Tibial artery (tissue), 4 donors: Measurements from ENCODE around the gene TRIM62.

ENCODE experiments used
- DNase-seq, 2 donors: peaks; one replicate each; pipeline ENCODE4 v3.0.0-alpha.2; 2019
- H3K27ac ChIP-seq, 2 donors: fragments of 200-600 bp; sonication (generic) in 1 of 2; 1 replicate in 1 of 2; 2 replicates in 1 of 2; pipeline ENCODE4 v1.5.1; 2018 to 2019; ENCODE audit warnings: mild to moderate bottlenecking in 1 of 2
- H3K27me3 ChIP-seq, 2 donors: fragments of 200-600 bp; sonication (generic) in 1 of 2; one replicate each; pipeline versions ENCODE4 v1.5.1 to v1.6.0; 2016 to 2019
- H3K36me3 ChIP-seq, 3 donors: fragments of 200-600 bp; sonication (generic) in 2 of 3; one replicate each; pipeline ENCODE4 v1.5.1; 2016 to 2019; ENCODE audit warnings: mild to moderate bottlenecking in 2 of 3
- H3K4me1 ChIP-seq, 4 donors: fragments of 200-600 bp; sonication (generic) in 2 of 4; 1 replicate in 3 of 4; 2 replicates in 1 of 4; pipeline ENCODE4 v1.5.1; 2016 to 2019
- H3K4me3 ChIP-seq, 2 donors: fragments of 200-600 bp; sonication (generic) in 1 of 2; 1 replicate in 1 of 2; 2 replicates in 1 of 2; pipeline ENCODE4 v1.5.1; 2018 to 2019; ENCODE audit warnings: mild to moderate bottlenecking in 2 of 2
- H3K9me3 ChIP-seq, 3 donors: fragments of 200-600 bp; sonication (generic) in 1 of 3; one replicate each; pipeline ENCODE4 v1.5.1; 2016 to 2019
- CTCF ChIP-seq, 2 experiments: fragments of 200-600 bp in 1 of 2; fragments of 450-650 bp in 1 of 2; IDR thresholded peaks; one replicate each; pipeline ENCODE4 v1.5.1; 2017 to 2019; ENCODE audit warnings: antibody characterized with exemption in 2 of 2, mild to moderate bottlenecking in 1 of 2, moderate library complexity in 1 of 2
- intact Hi-C: fragments of 100-400 bp; cut with DNase I; formaldehyde crosslinking; loops from one replicate; pipeline ENCODE4 v1.15.0; 2023; ENCODE audit warnings: low total_unique reads

The TRIM62 gene

GRCh38 chr1:33157131-33157530 lies 24.7 kb downstream of the TRIM62 start:
- no peak overlapping the region for H3K4me3 ChIP-seq
- intact Hi-C loops, result no loop called here
- H3K27me3 ChIP-seq, result no peaks in the 10 kb centered on the region
- DNase-seq, result no peak
- peaks cover 18 to 39% (median 21%) of the 10 kb centered on the region in 3 donors for H3K36me3 ChIP-seq
- H3K9me3 ChIP-seq, result no peaks in the 10 kb centered on the region
- H3K27ac ChIP-seq, result no peak overlapping the region
- H3K4me1 ChIP-seq, result peaks cover 0 to 34% (median 31%) of the 10 kb centered on the region in 4 donors
- no peak for TF ChIP-seq CTCF (IDR thresholded peaks at IDR 0.05)

GRCh38 chr1:33155877-33156538 lies 25.8 kb downstream of the TRIM62 start:
- intact Hi-C loops, result no loop called here
- Histone ChIP-seq H3K36me3 (peaks cover 18 to 39% (median 21%) of the 10 kb centered on the region in 3 donors), H3K27ac (peak overlapping the region; percentile 9 to 16), H3K9me3 (no peaks in the 10 kb centered on the region), H3K27me3 (no peaks in the 10 kb centered on the region), H3K4me3 (no peak overlapping the region), H3K4me1 (peaks cover 0 to 31% (median 26%) of the 10 kb centered on the region in 4 donors)
- no peak for TF ChIP-seq CTCF (IDR thresholded peaks at IDR 0.05)
- DNase-seq, result no peak

- no peak for TF ChIP-seq CTCF (IDR thresholded peaks at IDR 0.05)
- H3K4me1 ChIP-seq, result peaks cover 0 to 33% (median 28%) of the 10 kb centered on the region in 4 donors
Observed at GRCh38 chr1:33153650-33154049, 28.2 kb downstream of the TRIM62 start.

GRCh38 chr1:33152685-33153432 lies 29.0 kb downstream of the TRIM62 start:
- Histone ChIP-seq H3K36me3 (peaks cover under 1 to 30% (median 10%) of the 10 kb centered on the region in 3 donors), H3K4me1 (peaks cover 0 to 33% (median 28%) of the 10 kb centered on the region in 4 donors), H3K27ac (peak overlapping the region; percentile 75 to 77), H3K9me3 (no peaks in the 10 kb centered on the region), H3K4me3 (no peak overlapping the region), H3K27me3 (no peaks in the 10 kb centered on the region)
- TF ChIP-seq CTCF (IDR thresholded peaks at IDR 0.05), result no peak
- peak; percentile 85 to 95 for DNase-seq
- intact Hi-C loops, result no loop called here

More at GRCh38 chr1:33153650-33154049, 28.2 kb downstream of the TRIM62 start:
- no peak overlapping the region for H3K4me3 ChIP-seq
- no peaks in the 10 kb centered on the region for H3K27me3 ChIP-seq
- H3K36me3 ChIP-seq, result peaks cover 8 to 34% (median 18%) of the 10 kb centered on the region in 3 donors
- H3K9me3 ChIP-seq, result no peaks in the 10 kb centered on the region
- intact Hi-C loops, result no loop called here
- H3K27ac ChIP-seq, result peak overlapping the region; percentile 75 to 77
- DNase-seq, result no peak

GRCh38 chr1:33151116-33151515 lies 30.7 kb downstream of the TRIM62 start:
- H3K4me1 ChIP-seq, result peaks cover 0 to 29% (median 24%) of the 10 kb centered on the region in 4 donors
- no peak for DNase-seq
- H3K9me3 ChIP-seq, result no peaks in the 10 kb centered on the region
- no peak for TF ChIP-seq CTCF (IDR thresholded peaks at IDR 0.05)
- H3K27me3 ChIP-seq, result no peaks in the 10 kb centered on the region
- intact Hi-C loops, result no loop called here
- H3K36me3 ChIP-seq, result peaks cover 17 to 36% (median 22%) of the 10 kb centered on the region in 3 donors
- H3K27ac ChIP-seq, result no peak overlapping the region
- no peak overlapping the region for H3K4me3 ChIP-seq
